HAP-1 (cell line): ENCODE results near the gene NINJ2.

ENCODE experiments used
- DNase-seq, 2 experiments: peaks; one replicate each; pipeline ENCODE4 v3.0.0-alpha.2; 2016 to 2020; ENCODE audit warnings: low spot score in 2 of 2
- H3K27me3 ChIP-seq: fragments of 250-450 bp; sonication (Bioruptor Pico); 2 replicates; pipeline ENCODE4 v1.5.1; 2020; ENCODE audit warnings: low read depth, mild to moderate bottlenecking, moderate library complexity
- H3K36me3 ChIP-seq: fragments of 250-450 bp; sonication (Bioruptor Pico); replicated peaks from 2 replicates; pipeline ENCODE4 v1.5.1; 2020; ENCODE audit warnings: mild to moderate bottlenecking
- H3K4me1 ChIP-seq: fragments of 250-450 bp; sonication (Bioruptor Pico); 2 replicates; pipeline ENCODE4 v1.5.1; 2020; ENCODE audit warnings: mild to moderate bottlenecking
- H3K4me3 ChIP-seq: fragments of 250-450 bp; sonication (Bioruptor Pico); 2 replicates; pipeline ENCODE4 v1.5.1; 2020; ENCODE audit warnings: mild to moderate bottlenecking, moderate library complexity
- H3K9me3 ChIP-seq: fragments of 250-450 bp; sonication (Bioruptor Pico); 2 replicates; pipeline ENCODE4 v1.5.1; 2020; ENCODE audit warnings: mild to moderate bottlenecking, moderate library complexity
- in situ Hi-C: fragments of 300-500 bp; cut with MboI; formaldehyde crosslinking; loops from 3 replicates; pipeline ENCODE4 v1.14.3; 2020; ENCODE audit warnings: low sequenced_read_pairs, inconsistent platforms, mixed read lengths

Gene NINJ2

DNA sequence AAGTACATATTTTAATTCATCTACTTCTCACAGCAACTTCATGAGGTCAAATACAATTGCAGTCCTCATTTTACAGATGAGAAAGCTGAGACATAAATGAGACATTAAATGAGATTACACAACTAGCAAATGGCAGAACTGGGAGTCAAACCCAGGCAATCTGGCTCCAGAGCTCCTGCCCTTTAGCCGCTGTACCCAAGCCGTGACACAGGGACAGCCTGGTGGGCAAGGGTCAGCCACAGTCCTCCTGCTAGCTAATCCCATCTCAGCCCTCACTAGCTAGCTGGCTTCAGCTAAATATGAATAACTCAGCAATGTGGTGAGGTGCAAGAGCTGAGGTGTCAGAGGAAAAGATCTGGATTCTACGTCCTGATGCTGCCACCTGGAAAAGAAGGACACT is 54.8 kb downstream of the NINJ2 start:
- Histone ChIP-seq H3K4me1 (no peaks in the 10 kb centered on the region), H3K9me3 (no peaks in the 10 kb centered on the region), H3K36me3 (no peaks in the 10 kb centered on the region), H3K27me3 (no peaks in the 10 kb centered on the region), H3K4me3 (no peak overlapping the region)
- no peak for DNase-seq
- in situ Hi-C loops: no loop called here

DNA sequence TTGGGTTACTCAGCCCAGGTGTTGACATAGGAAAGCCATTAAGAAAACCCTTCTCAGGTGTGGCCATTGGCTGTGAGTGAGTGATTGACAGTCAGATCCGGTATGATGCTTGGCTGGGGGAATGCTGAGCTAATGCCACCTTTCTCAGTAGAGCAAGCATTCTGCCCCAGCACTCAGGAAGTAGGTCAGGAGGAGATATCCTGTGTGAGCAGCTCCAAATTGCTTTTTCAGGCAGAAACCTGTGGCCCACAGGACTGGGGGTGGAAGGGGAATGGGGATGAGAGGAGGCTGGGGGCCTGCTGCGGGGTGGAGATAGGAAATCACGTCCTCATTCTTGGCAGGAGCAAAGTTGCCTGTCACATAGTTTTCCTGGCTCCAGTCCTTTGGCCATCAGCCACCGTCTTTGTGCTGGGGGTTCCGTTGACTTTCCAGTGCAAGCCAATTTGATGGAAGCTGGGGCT is 55.7 kb downstream of the NINJ2 start:
- no peak for DNase-seq
- no peaks in the 10 kb centered on the region for H3K9me3 ChIP-seq
- H3K27me3 ChIP-seq: no peaks in the 10 kb centered on the region
- no peaks in the 10 kb centered on the region for H3K36me3 ChIP-seq
- H3K4me3 ChIP-seq: no peak overlapping the region
- in situ Hi-C loops: no loop called here
- H3K4me1 ChIP-seq: no peaks in the 10 kb centered on the region

GRCh38 chr12:604956-605355 is 58.3 kb downstream of the NINJ2 start:
- Histone ChIP-seq H3K9me3 (no peaks in the 10 kb centered on the region), H3K4me3 (no peak overlapping the region), H3K27me3 (no peaks in the 10 kb centered on the region), H3K36me3 (no peaks in the 10 kb centered on the region), H3K4me1 (no peaks in the 10 kb centered on the region)
- in situ Hi-C loops: no loop called here
- no peak for DNase-seq

GRCh38 chr12:602700-603068 is 60.6 kb downstream of the NINJ2 start:
- H3K27me3 ChIP-seq: peaks cover 3% of the 10 kb centered on the region; the same call in 1 of the 2 replicates
- no peaks in the 10 kb centered on the region for H3K9me3 ChIP-seq
- H3K36me3 ChIP-seq: no peaks in the 10 kb centered on the region
- no peaks in the 10 kb centered on the region for H3K4me1 ChIP-seq
- H3K4me3 ChIP-seq: no peak overlapping the region
- in situ Hi-C loops: no loop called here
- no peak for DNase-seq

DNA sequence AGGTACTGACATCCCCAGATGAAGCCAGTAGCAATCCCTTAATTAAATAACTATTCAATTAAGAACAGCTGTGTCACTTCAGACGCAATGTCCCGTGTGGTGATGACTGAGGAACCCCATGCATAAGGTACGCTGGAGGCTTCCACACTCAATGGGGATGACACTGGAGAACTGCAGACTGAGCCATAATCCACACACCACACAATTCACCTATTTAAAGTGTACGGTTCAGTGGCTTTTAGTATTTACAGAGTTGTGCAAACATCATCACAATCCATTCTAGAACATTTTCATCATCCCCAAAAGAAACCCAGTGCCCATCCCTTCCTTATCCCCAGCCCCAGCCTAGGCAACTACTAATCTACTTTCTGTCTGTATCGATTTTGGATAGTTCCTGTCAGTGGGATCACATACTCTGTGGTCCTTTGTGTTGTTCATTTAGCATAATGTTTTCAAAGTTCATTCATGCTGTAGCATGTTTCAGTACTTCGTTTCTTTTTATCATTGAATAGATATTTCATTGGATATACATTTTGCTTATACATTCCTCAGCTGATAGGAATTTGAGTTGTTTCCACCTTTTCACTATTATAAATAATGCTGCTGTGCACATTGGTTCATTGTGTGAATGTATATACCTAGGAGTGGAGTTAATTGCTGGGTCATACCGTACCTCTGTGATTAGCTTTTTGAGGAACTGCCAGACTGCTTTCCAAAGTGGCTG is 61.1 kb downstream of the NINJ2 start:
- H3K4me1 ChIP-seq: no peaks in the 10 kb centered on the region
- in situ Hi-C loops: no loop called here
- H3K27me3 ChIP-seq: peaks cover 4% of the 10 kb centered on the region; the same call in 1 of the 2 replicates
- no peaks in the 10 kb centered on the region for H3K9me3 ChIP-seq
- no peak for DNase-seq
- H3K36me3 ChIP-seq: no peaks in the 10 kb centered on the region
- H3K4me3 ChIP-seq: no peak overlapping the region

DNA sequence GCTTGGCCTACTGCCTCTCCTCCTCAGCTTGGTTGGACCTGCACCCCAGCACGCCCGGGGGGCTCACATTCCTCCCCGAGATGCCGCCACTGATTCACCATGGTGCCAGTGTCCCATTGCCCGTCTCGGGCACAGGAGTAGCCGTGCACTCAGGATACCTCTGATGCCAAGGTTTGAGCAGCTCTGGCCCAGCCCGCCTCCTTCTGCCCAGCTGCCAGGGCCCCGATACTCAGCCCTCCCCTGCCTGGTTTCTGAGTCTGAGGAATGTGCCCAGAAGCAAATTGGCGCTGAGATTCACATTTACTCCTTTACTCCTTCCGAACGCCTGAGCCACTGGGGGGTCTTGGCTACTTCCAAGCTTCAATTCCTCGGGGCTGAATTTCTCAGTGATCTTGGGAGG is 63.5 kb downstream of the NINJ2 start:
- in situ Hi-C loops: no loop called here
- no peaks in the 10 kb centered on the region for H3K9me3 ChIP-seq
- no peak overlapping the region for H3K4me3 ChIP-seq
- peaks cover 15% of the 10 kb centered on the region for H3K27me3 ChIP-seq
- no peak for DNase-seq
- H3K36me3 ChIP-seq: no peaks in the 10 kb centered on the region
- H3K4me1 ChIP-seq: no peaks in the 10 kb centered on the region

- Histone ChIP-seq H3K9me3 (no peaks in the 10 kb centered on the region), H3K36me3 (no peaks in the 10 kb centered on the region), H3K4me1 (no peaks in the 10 kb centered on the region), H3K4me3 (no peak overlapping the region), H3K27me3 (peaks cover 25% of the 10 kb centered on the region)
- in situ Hi-C loops: no loop called here
- DNase-seq: no peak
These were observed 65.2 kb downstream of the NINJ2 start for GRCh38 chr12:597926-598568.

- no peaks in the 10 kb centered on the region for H3K36me3 ChIP-seq
- in situ Hi-C loops: no loop called here
- no peak for DNase-seq
- peaks cover under 1% of the 10 kb centered on the region; the same call in 1 of the 2 replicates for H3K9me3 ChIP-seq
- peaks cover 31% of the 10 kb centered on the region for H3K27me3 ChIP-seq
- no peaks in the 10 kb centered on the region for H3K4me1 ChIP-seq
- H3K4me3 ChIP-seq: no peak overlapping the region
These were observed 69.6 kb downstream of the NINJ2 start for GRCh38 chr12:593396-594270.

DNA sequence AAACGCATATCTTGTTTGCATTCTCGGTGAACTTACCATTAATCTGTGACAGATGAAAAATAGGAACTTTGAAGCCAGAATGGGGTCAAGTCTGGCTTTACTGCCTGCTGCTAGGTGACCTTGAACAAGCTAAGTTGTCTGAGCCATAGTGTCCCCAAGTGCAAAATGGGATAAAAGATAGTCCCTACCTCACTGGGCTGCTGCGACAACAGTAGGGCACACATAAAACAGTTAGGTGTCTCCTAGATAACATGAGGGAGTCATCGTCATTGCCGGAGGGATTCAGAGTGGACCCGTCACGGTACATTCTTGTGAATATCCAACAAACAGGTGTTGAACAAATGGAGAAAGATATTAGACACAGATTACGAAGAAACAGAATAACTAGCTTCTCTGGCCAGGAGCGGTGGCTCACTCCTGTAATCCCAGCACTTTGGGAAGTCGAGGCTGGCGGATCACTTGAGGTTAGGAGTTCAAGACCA is 71.2 kb downstream of the NINJ2 start:
- in situ Hi-C loops: no loop called here
- no peak for DNase-seq

GRCh38 chr12:591167-592023 is 71.8 kb downstream of the NINJ2 start:
- in situ Hi-C loops: no loop called here
- no peak for DNase-seq
- H3K4me3 ChIP-seq: no peak overlapping the region
- peaks cover 28% of the 10 kb centered on the region for H3K27me3 ChIP-seq
- H3K4me1 ChIP-seq: no peaks in the 10 kb centered on the region
- no peaks in the 10 kb centered on the region for H3K36me3 ChIP-seq
- peaks cover 4% of the 10 kb centered on the region; the same call in 1 of the 2 replicates for H3K9me3 ChIP-seq

More for the DNA sequence above, 71.2 kb downstream of the NINJ2 start:
- Histone ChIP-seq H3K9me3 (peaks cover 4% of the 10 kb centered on the region; the same call in 1 of the 2 replicates), H3K27me3 (peaks cover 28% of the 10 kb centered on the region), H3K36me3 (no peaks in the 10 kb centered on the region), H3K4me1 (no peaks in the 10 kb centered on the region), H3K4me3 (no peak overlapping the region)

DNA sequence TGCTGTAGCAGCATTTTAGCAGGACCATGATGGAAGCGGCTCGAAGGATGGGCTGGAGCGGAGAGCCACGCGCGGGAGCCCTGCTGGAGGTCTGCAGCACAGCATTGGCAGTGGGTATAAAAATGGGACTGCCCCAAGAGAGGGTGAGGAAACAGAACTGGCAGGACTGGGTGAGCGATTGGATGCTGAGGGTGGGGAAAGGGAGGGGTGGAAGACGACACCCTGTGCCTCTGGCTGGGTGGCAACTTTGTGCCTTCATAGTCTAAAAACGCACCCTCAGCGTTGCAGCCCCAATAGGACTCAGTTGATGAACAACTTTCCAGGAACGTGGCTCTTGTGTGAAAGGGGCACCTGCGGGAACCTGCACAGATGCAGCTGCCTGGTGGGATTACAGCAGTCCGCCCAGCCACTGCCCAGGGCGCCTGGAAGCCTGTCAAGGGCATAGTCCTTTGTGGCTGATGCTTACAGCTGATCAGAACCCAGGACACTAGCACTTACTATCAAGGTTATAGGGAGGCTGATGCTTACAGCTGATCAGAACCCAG is 73.0 kb downstream of the NINJ2 start:
- H3K27me3 ChIP-seq: peaks cover 22% of the 10 kb centered on the region
- H3K4me1 ChIP-seq: no peaks in the 10 kb centered on the region
- DNase-seq: no peak
- in situ Hi-C loops: no loop called here
- no peak overlapping the region for H3K4me3 ChIP-seq
- H3K36me3 ChIP-seq: no peaks in the 10 kb centered on the region
- H3K9me3 ChIP-seq: peaks cover 4% of the 10 kb centered on the region; the same call in 1 of the 2 replicates

DNA sequence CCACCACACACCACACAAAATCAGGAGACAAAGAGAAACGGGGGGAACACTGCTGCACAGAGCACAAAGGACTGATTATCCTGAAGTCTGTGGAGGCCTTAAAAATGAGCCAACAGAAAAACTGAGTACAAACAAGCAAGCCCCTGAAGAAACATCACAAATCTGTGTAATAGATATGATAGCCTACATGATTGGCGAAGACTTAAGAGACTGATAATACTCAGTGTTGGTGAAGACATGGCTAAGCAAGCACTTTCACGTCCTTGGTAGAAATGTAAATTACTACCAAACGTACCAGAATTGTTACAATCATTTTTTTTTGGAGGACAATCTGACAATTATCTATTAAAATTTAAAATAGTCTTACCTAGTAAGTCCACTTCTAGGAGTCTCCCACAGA is 74.6 kb downstream of the NINJ2 start:
- Histone ChIP-seq H3K4me1 (no peaks in the 10 kb centered on the region), H3K27me3 (peaks cover 9% of the 10 kb centered on the region), H3K9me3 (peaks cover 4% of the 10 kb centered on the region; the same call in 1 of the 2 replicates), H3K36me3 (no peaks in the 10 kb centered on the region), H3K4me3 (no peak overlapping the region)
- DNase-seq: no peak
- in situ Hi-C loops: no loop called here

DNA sequence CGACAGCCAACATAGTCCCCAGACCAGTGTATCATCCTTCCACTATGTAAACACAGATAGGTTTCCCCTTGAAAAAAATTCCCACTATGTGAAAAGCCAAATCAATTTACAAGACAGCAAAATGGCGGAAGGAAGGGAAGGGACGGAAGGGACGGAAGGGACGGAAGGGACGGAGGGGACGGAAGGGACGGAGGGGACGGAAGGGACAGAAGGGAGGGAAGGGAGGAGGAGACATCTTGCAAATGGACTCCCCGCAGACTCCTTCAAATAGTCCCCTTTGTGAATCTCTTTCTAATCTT is 75.3 kb downstream of the NINJ2 start:
- Histone ChIP-seq H3K36me3 (no peaks in the 10 kb centered on the region), H3K4me1 (no peaks in the 10 kb centered on the region), H3K4me3 (no peak overlapping the region), H3K27me3 (peaks cover 7% of the 10 kb centered on the region), H3K9me3 (peaks cover 4% of the 10 kb centered on the region; the same call in 1 of the 2 replicates)
- no peak for DNase-seq
- in situ Hi-C loops: no loop called here
